ENCODE results near the gene CIDEB.

GRCh38 chr14:24261256-24261968 lies 46.4 kb downstream of the CIDEB start:
- TF ChIP-seq CTCF (IDR thresholded peaks at IDR 0.05) (no peak), POLR2A (IDR thresholded peaks at IDR 0.05) (no peak), EP300 (IDR thresholded peaks at IDR 0.05) (no peak)
